Measurements from ENCODE around the gene NAP1L1.

NAP1L1 gene

DNA sequence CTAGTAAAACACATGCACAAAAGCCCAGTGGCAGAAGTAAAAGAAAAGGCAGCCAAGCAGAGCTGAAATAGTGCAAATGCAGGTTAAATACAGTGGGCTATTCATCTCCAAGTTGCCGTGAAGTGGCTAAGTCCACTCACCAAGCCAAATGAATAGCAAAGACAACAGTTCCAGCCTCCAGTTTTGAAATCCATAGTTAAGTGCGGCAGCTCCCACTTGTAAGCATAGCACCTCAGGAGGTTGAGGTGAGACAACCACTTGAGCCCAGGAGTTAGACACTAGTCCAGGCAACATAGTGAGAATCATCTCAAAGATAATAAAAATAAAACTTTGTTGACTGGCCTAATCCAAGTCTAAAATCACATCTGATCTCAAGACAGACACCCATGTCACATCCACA is 43.1 kb downstream of the NAP1L1 start:
- DNase-seq (ENCODE audit: low read depth in 2 of 3, low spot score in 1 of 3): no peak

DNA sequence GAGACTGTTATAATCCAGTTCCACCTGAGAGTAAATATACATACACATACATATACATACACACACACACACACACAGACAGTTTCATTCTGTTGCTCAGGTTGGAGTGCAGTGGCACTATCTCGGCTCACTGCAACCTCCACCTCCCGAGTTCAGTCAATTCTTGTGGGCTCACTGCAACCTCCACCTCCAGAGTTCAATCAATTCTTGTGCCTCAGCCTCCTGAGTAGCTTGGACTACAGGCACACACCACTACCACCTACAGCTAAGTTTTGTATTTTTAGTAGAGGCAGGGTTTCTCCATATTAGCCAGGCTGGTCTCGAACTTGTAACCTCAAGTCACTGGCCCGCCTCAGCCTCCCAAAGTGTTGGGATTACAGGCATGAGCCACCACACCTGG is 44.0 kb downstream of the NAP1L1 start:
- no peak for DNase-seq (ENCODE audit: low read depth in 2 of 3, low spot score in 1 of 3)

DNA sequence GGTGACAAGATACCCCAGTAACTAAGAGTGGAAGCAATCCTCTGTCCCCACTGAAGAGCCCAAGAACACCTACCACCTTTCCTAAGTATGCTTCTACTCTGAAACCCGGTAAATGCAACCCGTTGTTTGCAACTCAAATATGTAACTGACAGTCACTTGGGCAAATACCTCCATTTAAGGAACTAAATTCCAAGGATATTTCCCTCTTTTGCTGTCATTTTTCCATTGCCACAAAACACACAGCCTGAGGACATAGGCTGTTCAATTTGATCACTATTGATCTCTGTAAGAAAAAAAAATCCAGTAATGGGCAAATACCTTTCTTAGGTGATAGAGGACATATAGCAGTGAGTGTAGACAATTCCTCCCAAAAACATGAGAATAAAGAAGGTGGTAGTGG is 46.3 kb downstream of the NAP1L1 start:
- no peak for DNase-seq (ENCODE audit: low read depth in 2 of 3, low spot score in 1 of 3)

DNA sequence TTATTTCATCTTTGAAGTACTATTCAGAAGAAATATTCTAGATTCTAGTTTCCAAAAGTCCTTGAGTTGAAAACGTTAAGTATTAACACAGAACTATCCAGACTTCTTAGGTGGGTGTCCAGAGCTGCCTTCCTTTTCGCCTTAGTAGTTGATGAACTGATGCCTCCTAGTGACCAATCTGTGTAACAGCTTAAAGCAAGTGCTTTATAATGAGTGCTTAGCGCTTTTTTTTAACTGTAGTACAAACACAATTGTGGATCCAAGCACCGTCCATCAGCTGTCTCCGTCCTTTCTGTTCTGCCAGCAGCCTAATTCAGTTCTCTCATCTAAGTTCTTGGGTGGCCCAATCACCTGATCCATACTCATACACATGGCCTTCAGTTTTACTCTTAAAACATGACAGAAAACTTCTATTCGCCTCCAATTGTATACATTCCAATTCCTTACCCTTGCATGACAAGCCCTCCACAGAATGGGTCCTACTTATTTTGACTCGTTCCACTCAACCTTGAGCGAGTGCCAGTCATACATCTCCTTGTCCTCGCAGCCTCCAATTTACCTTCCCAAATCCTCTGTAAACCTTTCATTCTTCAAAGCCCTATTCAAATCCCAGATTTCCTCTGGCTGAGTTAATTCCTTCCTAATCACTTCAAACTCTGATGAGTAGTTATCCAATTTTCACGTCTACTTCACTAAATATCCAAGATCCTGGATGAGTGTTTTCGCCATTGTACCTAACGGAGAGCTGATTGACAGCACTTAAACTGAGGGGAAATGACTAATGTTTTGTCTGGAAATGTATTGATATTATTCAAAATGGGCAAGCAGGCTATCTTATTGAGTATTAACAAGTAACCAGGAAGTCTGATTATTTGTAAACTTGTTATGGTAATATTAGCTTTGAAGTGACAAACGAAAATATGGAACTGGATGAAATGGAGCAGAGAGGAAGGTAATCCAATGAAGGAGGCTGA is 47.1 kb downstream of the NAP1L1 start:
- DNase-seq (ENCODE audit: low read depth in 2 of 3, low spot score in 1 of 3): no peak

DNA sequence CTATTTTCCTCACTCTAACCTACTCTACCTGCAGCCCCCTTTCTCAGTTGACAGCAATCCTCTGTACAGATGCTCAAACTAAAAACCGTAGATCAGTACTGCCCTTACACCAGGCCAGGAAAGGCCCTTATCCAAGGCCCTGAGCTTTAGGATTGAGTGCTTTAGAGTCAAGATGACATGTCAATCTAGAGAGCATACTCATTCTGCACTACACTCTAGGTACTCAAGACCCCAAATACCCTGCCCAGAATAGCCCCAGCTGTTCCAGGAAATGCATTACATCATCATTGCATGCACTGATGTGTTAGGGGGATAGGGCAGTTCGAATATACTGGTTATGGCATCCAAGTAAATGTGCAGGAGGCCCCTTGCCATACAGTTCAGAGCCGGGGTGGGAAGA is 49.4 kb downstream of the NAP1L1 start:
- no peak for DNase-seq (ENCODE audit: low read depth in 2 of 3, low spot score in 1 of 3)

DNA sequence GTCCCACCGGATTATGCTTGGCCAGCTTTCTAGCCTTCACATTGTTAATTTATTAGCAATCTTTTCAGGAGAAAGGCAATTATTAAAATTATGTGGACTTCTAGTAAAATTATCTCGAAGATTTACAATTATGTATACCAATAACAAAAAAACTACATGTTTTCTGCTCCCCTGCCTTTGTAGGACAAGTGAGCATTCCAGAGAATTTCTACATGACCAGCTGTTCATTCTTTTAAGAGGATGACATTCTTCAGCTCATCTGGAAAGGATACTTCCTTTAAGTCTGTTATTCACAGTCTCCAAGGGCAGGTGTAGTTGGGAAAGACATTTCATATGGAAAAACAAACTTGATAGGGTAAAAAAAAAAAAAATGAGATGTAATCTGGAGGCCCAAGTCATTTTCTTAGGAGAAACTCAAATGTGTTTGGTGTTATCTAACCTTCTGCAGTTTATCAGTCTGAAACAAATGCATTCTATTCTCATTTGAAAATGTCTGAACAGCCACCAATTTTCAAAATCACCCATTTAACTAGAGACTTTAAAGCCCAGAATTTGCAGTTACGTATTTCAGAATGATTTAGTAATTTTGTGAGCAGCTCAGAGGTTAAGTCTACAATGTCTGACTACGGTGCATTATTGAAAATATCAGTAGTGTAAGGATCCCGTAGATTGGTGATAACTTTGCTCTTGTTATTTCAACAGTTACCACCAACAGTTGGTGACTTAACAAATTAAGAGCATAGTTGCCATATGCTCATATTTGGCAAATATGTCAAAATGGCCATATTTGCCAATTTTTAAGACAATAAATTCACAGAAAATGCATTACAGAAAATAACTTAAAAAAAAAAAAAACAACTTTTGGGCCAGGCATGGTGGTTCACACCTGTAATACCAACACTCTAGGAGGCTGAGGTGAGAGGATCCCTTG is 51.1 kb downstream of the NAP1L1 start:
- no peak for DNase-seq (ENCODE audit: low read depth in 2 of 3, low spot score in 1 of 3)

DNA sequence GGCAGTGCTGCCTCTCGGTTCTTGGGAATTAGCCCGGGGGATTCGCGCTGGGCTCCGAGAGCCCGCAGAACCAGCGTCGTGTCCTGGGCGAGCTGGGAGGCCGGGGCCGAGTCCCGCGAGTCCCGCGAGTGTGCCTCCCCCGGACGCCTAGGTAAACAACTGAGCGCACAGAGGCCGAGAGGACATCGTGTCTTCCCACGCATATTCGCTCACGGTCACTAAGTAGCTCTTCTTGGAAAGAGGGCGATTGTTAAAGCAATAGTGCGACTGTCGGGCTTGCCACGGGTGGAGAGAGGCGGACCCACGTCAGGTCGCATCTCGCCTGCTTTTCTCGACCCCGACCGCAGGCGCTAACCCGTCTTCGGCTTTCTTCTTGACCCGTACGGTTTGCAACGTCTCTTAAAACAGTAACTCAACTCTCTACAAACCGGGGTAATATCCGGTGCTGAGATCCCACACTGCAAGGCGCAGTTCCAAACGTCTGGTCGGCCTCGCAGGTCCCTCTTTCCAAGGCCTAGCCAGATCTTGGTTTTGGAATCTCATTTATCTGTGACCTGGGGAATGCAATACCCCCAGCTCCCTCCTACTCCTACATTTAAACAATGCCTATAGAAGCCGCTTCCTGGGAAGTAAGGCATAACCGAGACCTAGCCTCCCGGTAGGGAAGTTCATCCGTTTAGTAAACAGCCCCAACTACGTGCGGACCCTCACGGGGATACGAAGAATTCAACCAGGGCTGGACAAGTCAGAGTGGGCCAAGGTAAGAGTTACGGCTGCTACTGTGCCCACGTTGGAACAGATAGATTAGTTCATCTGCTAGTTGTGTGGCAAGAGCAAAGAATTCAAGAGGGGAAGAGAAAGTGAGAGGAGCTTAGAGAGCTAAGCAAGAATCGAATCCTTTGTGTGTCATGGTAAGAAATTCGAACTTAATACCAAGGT is 52.2 kb downstream of the NAP1L1 start:
- peak in 1 of 3 donors; percentile 32 for DNase-seq (ENCODE audit: low read depth in 2 of 3, low spot score in 1 of 3)

DNA sequence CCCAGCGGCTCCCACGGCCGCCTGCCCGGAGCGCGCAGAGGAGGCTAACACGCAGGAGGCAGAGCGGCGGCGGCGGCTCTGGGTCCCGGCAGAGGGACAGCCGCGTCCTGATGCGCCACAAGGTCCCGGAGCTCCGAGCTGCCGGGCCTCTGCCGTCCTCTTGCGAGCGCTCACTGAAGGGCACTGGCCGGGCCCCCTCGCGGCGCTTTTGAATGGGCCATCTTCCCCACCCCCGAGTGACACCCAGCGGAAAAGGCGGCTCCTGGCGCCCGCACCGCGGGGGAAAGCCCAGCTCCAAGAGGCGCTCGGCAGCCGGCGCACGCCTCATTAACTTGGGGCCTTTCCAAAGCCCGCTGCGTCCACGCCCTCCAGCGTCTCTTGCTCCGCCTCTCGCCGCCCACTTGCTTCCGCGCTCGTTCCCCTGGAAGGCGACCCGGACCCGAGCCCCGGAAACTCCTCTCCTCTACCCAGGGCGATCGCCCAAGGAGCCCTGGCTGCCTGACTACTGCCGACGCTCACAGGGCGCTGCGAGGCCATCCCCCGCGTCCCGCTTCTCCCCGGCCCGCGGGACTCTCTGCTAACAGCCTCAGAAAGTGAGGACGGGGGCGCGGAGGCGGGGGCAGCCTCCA is 53.0 kb downstream of the NAP1L1 start, which contains the start of gene PHLDA1:
TSS of gene PHLDA1 (minus strand) at position 363 of the 629 bp plus-strand sequence.
- DNase-seq (ENCODE audit: low read depth in 2 of 3, low spot score in 1 of 3): peak; percentile 88 to 95 (median 91)

DNA sequence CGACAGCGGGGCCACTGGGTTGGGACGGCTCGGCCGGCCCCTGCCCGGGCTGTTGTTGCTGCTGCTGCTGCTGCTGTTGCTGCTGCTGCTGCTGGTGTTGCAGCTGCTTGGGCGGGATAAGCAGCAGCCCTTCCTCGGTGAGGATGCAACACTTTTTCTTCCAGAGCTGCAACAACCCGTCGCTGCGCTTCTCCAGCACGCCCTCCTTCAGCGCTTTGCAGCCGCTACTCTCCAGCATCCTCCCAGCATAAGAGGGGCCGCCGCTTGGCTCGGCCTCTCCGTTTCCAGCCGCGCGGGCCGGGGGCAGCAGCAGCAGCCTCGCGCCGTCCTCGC is 53.4 kb downstream of the NAP1L1 start:
- DNase-seq (ENCODE audit: low read depth in 2 of 3, low spot score in 1 of 3): no peak

DNA sequence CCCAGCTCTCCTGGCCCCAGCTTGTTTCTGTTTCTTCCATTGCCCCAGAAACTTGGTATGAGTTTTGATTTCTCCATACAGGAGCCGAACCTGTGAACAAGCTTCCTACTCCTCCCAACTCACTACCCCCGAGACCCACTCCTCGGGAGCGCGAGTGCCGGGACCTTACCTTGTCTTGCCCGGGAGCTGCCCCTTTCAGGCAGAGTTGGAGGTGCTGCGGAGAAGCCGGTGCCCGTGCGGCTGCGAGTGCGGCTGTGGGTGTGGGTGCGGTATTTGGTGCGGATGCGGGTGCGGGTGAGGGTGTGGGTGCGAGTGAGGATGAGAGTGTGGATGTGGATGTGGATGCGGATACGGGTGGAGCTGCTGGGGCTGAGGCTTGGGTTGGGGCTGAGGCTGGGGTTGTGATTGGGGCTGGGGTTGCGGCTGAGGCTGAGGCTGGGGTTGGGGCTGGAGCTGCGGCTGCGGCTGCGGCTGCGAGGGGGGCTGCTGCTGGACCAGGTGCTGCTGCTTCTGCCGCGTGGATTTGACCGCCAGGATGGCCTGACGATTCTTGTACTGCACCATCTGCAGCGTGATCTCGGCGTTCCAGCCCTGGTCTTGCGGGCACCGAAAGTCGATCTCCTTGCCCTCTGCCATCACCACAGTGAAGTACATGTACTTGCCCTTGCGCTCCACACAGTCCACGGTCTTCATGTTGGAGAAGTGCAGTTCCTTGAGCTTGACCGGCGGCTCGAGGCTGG is 54.0 kb downstream of the NAP1L1 start:
- peak; percentile 35 to 60 (median 52) for DNase-seq (ENCODE audit: low read depth in 2 of 3, low spot score in 1 of 3)

DNA sequence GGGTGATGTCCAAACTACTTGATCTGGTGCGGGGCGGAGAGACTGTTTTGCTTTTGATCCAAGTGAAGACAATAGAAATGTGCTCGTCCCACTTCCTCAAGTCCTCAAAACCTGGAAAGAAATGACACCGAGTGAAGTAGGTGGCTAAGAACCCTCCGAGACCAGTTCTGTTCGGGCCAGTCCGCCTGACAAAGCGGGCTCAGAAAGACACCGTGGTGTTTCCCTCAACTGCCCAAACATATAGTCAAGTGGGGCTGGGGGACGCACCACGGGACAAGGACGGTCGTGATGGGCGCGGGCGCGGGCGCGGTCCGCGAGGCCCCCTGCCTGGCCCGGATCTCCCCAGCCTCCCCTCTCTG is 54.5 kb downstream of the NAP1L1 start:
- peak in 1 of 3 donors; percentile 14 for DNase-seq (ENCODE audit: low read depth in 2 of 3, low spot score in 1 of 3)

DNA sequence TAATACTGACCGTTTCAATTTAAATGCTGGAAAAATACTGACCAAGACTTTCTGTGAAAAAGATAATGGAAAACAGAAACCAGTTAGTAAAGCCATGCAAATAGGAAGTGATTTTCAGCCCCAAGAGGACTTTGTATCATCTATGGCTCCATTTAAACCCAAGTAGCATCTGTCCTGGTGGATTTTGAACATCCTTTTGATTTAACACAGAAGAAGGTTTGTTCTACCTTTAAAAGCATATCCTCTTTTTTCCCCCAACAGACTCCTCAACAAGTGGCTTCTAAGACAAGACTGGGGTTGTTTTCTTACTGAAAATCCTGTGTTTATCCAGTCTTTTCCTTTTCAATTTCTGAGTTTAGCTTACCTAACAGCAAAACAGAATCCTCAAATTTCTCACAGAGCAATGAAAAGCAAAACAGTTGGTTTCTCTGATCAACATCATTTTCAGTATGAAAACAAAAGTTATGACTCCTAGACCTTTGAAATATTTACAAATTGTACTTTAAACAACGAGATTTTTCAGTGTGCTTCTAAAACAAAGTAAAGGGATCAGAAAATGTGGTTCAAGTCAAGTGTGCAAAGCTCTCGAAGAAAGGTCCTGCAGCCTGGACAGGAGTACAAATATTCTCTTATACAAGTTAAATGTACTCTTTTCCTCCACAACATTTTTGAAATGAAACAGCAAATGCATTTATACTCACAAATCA is 55.8 kb downstream of the NAP1L1 start:
- DNase-seq (ENCODE audit: low read depth in 2 of 3, low spot score in 1 of 3): no peak

DNA sequence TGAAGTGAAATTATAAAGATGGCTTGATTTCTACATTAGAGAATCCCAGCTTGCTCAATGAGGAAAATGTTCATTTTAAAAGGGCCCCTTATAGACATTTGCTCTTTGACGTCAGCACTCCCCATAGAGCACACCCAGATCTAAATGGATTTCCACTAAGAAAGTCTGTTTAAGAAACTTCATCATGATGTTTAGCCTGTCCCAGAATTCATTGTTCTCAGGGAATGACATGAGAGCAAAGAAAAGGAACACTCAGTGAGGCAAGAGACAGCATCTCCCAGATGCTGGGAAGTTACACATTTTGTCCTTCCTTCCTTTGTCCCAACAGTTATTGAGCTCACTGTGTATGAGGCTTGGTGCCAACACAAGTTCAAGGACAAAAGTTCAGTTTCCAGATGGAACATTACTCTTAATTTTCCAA is 57.8 kb downstream of the NAP1L1 start:
- no peak for DNase-seq (ENCODE audit: low read depth in 2 of 3, low spot score in 1 of 3)

DNA sequence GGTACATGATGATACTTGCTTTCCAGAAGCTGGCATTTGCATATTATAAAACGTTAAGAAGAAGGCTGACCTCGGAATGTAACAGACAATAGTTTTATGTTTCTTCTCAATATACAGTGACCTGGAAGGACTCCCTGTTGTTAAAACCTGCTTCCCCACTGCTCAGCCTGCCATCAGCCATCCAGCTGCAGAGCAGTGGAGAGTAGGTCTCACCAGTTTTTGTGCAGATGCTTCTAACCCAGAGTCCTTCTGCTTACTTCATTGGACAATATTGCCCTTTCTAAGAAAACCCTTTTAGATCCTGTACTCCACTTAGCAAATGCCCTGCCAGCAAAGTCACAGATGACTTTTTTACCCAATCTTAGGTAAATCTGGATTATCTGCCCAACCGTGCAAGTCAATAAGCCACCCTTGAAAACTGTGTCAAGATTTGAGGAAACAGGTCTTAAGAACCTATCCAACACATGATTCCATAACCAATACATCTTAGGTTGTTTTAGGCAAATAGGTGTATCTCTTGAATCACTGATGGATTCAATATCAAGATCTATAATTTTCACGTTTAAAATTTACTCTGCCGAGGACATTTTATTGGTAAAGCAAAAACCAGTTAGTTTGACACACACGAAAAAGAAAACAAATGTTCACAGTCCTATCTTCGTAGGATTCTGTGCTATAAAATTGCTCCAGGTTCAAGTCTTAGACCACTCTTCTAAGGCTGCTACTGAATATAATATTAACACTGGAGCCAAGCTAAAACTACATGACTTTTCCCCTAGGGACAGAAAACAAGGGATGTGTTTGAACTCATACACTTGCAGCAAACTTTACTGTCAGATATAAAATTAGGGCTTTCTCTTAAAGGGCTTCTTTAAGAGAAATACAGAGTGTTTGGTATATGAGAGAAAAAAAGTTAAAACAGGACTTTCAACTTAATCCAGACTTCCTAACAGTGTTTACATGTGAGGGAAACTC is 58.6 kb downstream of the NAP1L1 start:
- no peak for DNase-seq (ENCODE audit: low read depth in 2 of 3, low spot score in 1 of 3)

DNA sequence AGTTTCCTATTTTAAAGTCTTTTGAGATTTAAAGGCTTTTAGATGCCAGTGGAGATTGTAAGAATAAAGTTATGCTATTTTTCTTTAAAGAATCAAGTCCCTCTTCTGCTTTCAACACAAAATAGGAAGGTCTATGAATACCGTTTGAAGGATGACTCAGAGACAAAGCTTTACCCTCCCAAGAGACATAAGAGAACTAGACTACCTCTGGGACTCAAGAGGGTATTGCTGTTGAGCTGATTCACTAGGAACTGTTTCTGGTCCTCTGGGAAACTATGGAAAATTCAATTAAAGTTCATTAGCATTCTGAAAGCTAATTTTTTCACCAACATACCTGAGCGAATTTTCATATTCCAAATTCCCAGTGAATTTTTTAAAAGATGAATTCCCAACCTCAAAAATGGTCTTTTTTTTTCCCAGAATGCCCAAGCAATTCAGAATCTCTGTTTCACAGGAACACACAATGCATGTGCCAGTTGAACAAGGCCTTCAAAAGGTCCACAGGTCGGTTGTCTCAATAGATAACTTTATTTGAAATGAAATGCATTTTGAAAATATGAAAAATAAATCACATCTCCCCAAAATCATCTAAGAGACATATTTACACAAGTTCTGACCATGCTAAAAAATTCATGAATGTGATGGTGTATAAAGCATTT is 59.4 kb downstream of the NAP1L1 start:
- no peak for DNase-seq (ENCODE audit: low read depth in 2 of 3, low spot score in 1 of 3)

DNA sequence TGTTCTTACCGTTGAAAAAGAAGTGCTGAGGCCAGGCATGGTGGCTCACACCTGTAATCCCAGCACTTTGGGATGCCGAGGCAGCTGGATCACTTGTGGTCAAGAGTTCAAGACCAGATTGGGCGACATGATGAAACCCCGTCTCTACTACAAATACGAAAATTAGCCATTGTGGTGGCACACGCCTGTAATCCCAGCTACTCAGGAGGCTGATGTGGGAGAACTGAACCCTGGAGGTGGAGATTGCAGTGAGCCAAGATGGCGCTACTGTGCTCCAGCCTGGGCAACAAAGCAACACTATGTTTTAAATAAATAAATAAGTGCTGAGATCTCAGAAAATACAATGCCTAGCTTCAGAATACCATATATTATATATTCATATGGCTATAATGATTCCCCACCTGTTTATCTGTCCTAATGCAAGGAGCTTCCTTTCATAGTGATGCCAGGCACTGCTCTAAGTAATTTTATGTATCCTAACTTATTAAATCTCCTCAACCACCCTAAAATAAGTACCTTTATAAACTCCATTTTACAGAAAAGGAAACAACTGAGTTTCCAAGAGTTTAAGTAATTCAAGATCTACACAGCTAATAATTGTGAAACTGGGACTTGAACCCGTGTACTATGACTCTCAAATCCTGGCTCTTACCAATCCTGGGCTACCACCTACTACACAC is 60.2 kb downstream of the NAP1L1 start:
- no peak for DNase-seq (ENCODE audit: low read depth in 2 of 3, low spot score in 1 of 3)
